Measurements from ENCODE around the gene FBLN1.

DNA sequence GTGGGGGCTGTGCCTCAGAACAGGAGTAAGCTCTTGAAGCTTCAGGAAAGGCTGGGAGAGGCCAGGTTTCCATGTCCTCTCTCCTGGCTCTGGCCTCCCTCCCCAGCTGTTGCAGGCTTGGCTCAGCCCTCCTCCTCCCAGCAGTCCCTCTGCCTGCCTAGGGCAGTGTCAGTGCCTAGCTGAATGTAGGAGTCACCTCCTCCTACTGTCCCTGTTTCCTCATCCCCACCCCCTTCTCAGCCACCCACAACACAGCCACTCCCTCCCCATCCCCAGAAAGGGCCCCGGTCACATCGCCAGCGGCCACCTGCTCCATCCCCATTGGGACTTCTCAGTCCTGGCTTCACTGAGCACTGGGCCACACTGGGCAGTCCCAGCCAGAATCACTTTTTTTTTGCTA lies 2.9 kb upstream of the FBLN1 start:
- TF ChIP-seq, protein P1, sequence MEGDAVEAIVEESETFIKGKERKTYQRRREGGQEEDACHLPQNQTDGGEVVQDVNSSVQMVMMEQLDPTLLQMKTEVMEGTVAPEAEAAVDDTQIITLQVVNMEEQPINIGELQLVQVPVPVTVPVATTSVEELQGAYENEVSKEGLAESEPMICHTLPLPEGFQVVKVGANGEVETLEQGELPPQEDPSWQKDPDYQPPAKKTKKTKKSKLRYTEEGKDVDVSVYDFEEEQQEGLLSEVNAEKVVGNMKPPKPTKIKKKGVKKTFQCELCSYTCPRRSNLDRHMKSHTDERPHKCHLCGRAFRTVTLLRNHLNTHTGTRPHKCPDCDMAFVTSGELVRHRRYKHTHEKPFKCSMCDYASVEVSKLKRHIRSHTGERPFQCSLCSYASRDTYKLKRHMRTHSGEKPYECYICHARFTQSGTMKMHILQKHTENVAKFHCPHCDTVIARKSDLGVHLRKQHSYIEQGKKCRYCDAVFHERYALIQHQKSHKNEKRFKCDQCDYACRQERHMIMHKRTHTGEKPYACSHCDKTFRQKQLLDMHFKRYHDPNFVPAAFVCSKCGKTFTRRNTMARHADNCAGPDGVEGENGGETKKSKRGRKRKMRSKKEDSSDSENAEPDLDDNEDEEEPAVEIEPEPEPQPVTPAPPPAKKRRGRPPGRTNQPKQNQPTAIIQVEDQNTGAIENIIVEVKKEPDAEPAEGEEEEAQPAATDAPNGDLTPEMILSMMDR (IDR thresholded peaks at IDR 0.05) = no peak
- TF ChIP-seq POLR2A (IDR thresholded peaks at IDR 0.05) (no peak), EP300 (IDR thresholded peaks at IDR 0.05) (no peak)
